Left hindlimb (tissue), 1 donor: ENCODE data around the gene TTI1.

ENCODE experiments used
- DNase-seq: peaks from one replicate; pipeline ENCODE4 v3.0.0-alpha.2; 2018

Gene TTI1

GRCh38 chr20:37934634-37935375, 98.5 kb downstream of the TTI1 start:
- DNase-seq, result no peak

- DNase-seq, result no peak
Observed at GRCh38 chr20:37933786-37934633, 99.2 kb downstream of the TTI1 start.
